Motor neuron (in vitro differentiated cells): ENCODE data around the gene USP2. TPM values are rescaled to one million over a fixed set of nuclear protein-coding genes. Genes with fewer than 3 reads are reported as not detected.

Source experiments
- ATAC-seq, 8 experiments: fragments of 200-7000 bp; cut with Tn5 transposase; replicated peaks in 6 of 8; 2 replicates each; pipeline ENCODE4 v1.8.0; 2021; ENCODE audit warnings: mild to moderate bottlenecking in 8 of 8, moderate library complexity in 8 of 8
- H3K27ac ChIP-seq, 2 donors: fragments of 250-450 bp; sonication (Bioruptor Pico); 2 replicates each; pipeline ENCODE4 v1.9.0; 2021; ENCODE audit warnings: antibody characterized with exemption in 2 of 2, mild to moderate bottlenecking in 2 of 2, moderate library complexity in 1 of 2
- H3K4me1 ChIP-seq, 2 donors: fragments of 250-450 bp; sonication (Bioruptor Pico); replicated peaks in 1 of 2; 2 replicates each; pipeline ENCODE4 v1.6.1; 2021; ENCODE audit warnings: antibody characterized with exemption in 2 of 2, mild to moderate bottlenecking in 2 of 2, moderate library complexity in 1 of 2
- H3K4me3 ChIP-seq, 5 donors: fragments of 250-450 bp; sonication (Bioruptor Pico); 2 replicates each; pipeline ENCODE4 v1.9.0; 2021; ENCODE audit warnings: antibody characterized with exemption in 5 of 5, mild to moderate bottlenecking in 5 of 5, moderate library complexity in 4 of 5
- WGBS, 10 experiments: fragments of 450-650 bp; shearing (Covaris generic); methylation state at CpG; one replicate each; pipeline ENCODE4 v1.0.0; 2022; 5-methylcytosine and 5-hydroxymethylcytosine counted together
- in situ Hi-C, 9 experiments: fragments of 400-800 bp; cut with MboI; loops; one replicate each; pipeline ENCODE4 v1.15.0; 2021; ENCODE audit warnings: low sequenced_read_pairs in 9 of 9, low pct_unique_long_range_greater_than_20kb in 2 of 9; ENCODE audit not compliant: unreplicated experiment in 9 of 9
- total RNA-seq, 8 experiments: library from RNA; unstranded; fragments of 300-600 nt; gene quantifications; 2 replicates each; pipeline versions ENCODE4 v1.2.3 to v1.2.4, GENCODE V29; 2022

USP2 gene
- total RNA-seq, 8 experiments from 2014 or later, result 1.1 to 15.2 (median 2.6) TPM

DNA sequence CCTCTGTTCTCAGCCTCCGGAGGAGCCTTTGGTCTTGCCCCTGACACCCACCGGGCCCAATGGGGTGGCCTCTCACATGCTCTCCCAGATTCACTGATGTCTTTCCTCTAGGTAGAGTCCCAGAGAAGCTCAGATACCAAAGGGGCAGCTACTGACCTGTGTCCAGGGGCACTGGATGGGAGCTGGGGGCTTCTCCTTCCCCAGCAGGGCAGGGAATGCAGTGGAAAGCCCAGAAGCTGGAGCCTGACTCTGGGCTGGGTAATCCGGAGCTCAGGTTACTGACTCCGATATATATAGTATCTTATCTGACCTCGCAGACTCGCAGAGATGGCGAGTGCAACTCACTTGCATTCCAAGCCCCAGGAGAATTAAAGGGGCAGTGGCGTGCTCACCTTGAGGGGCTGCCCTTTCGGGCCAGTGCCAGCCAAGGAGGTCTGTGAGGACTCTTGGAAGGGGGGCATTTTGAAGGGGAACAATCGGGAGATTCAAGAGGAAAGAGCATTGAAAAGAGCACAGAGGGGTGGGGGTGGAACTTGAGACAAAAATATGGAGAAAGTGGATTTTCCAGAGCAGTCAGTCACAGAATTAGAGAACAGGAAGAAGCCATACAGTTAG is 2.5 kb downstream of the USP2 start:
- WGBS, 10 experiments, result 67 to 92% (median 77%) methylated on average over 1 to 9 of the region's 10 CpGs; no CpG with 5 or more reads in 7 of the 10 experiments
- peaks cover 27 to 29% of the 10 kb centered on the region in 2 donors for H3K4me1 ChIP-seq
- no peak for ATAC-seq
- no peak overlapping the region for H3K27ac ChIP-seq
- in situ Hi-C loops, result no loop called here
- H3K4me3 ChIP-seq, result no peak overlapping the region

GRCh38 chr11:119377961-119378667 is 3.4 kb downstream of the USP2 start:
- no peak for ATAC-seq
- 20 to 90% (median 49%) methylated on average over 1 to 2 of the region's 6 CpGs; no CpG with 5 or more reads in 4 of the 10 experiments for WGBS, 10 experiments
- Histone ChIP-seq H3K4me3 (no peak overlapping the region), H3K27ac (no peak overlapping the region), H3K4me1 (peaks cover 29 to 31% of the 10 kb centered on the region in 2 donors)
- in situ Hi-C loops, result no loop called here

DNA sequence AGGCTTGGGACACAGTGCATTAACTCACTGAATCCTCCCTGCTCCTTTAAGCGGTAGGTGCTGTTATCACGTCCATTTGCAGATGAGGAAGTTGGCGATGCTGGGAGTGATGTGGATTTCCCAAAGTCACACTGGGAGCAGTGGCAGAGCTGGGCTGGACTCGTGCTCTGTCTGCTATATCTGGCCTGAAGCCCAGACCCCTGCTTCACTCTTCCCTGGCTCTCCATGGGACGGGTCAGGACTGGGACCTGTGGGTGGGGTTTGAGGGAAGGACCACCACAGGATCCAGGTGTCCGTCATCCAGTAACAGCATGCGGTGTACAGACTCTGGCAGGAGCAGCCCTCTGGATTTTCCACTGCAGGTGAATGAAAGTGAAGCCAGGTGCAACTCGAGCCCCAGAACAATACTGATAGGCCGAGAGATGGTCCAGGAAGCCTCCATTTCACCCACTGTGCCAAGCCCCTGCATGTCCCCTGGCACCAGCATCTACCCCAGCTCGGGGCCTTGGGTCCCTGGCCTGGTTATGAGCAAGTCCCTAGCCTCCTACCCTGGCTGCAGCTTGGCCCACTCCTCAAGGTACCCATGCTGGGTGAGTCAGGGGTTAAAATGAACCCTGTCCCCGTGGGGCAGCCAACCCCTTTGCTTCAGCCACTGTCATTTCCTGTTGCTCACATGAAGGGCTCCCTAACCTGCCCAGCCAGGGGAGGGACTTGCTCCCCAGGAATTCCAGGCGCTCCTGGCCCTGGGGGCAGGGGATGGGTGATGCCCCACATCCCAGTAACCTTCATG is 4.2 kb downstream of the USP2 start:
- Histone ChIP-seq H3K4me1 (peaks cover 29 to 31% of the 10 kb centered on the region in 2 donors), H3K4me3 (no peak overlapping the region), H3K27ac (no peak overlapping the region)
- in situ Hi-C loops, result no loop called here
- WGBS, 10 experiments, result 0 to 100% (median 54%) methylated on average over 2 to 4 of the region's 12 CpGs; no CpG with 5 or more reads in 5 of the 10 experiments
- no peak for ATAC-seq

DNA sequence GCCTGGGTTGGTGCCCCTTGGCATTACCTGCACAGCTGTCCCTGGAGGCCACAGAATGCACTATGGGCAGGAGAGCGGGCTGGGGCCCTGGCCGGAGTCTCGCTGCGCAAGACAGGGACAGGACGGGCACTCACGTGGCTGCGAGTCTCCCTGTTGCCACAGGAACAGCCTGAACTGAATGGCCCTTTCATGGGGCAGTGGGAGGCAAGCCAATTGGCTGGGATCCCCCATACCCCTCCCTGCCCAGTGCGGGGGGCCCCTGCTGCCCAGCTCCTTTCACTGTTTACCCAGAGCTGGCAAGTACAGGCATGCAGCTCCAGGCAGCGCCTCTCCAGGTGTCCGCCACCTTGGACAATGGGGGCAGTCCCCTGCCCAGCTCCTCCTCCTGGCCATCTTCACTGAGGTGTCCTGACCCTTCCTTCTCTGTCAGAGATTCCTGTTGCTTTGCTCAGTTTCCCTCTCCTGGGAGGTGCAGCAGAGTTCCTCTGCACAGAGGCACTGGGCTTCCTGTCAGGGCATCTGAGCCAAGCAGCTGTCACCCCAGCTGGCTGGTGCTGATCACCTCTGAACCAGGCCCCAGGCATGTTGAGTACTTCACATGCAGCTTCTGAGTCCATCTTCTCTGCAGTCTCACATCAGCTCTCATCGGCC is 5.2 kb downstream of the USP2 start:
- no peak overlapping the region for H3K27ac ChIP-seq
- 20 to 89% (median 44%) methylated on average over 1 to 2 of the region's 11 CpGs; no CpG with 5 or more reads in 5 of the 10 experiments for WGBS, 10 experiments
- peak overlapping the region in 1 of 5 donors; percentile 19 for H3K4me3 ChIP-seq
- peaks cover 34 to 36% of the 10 kb centered on the region in 2 donors for H3K4me1 ChIP-seq
- in situ Hi-C loops, result no loop called here
- peak in 5 of 8 experiments; percentile 61 to 79 (median 65) for ATAC-seq

- peak in 7 of 8 experiments; percentile 11 to 56 (median 47) for ATAC-seq
- in situ Hi-C loops, result no loop called here
- 40 to 90% (median 60%) methylated on average over 1 to 3 of the region's 14 CpGs; no CpG with 5 or more reads in 5 of the 10 experiments for WGBS, 10 experiments
- H3K27ac ChIP-seq, result no peak overlapping the region
- H3K4me1 ChIP-seq, result peaks cover 34 to 37% of the 10 kb centered on the region in 2 donors
- H3K4me3 ChIP-seq, result peak overlapping the region in 1 of 5 donors; percentile 19
These were observed 5.9 kb downstream of the USP2 start for GRCh38 chr11:119375337-119376196.

GRCh38 chr11:119374632-119375336 is 6.7 kb downstream of the USP2 start:
- peak in 5 of 8 experiments; percentile 2 to 14 (median 10) for ATAC-seq
- Histone ChIP-seq H3K4me1 (peaks cover 35 to 38% of the 10 kb centered on the region in 2 donors), H3K4me3 (no peak overlapping the region), H3K27ac (no peak overlapping the region)
- in situ Hi-C loops, result no loop called here
- WGBS, 10 experiments, result 0 to 100% (median 29%) methylated on average over 1 to 5 of the region's 11 CpGs; no CpG with 5 or more reads in 3 of the 10 experiments

GRCh38 chr11:119373921-119374631 is 7.4 kb downstream of the USP2 start:
- 80 to 100% methylated on average over 1 of the region's 5 CpGs; no CpG with 5 or more reads in 8 of the 10 experiments for WGBS, 10 experiments
- Histone ChIP-seq H3K4me1 (peaks cover 42 to 44% of the 10 kb centered on the region in 2 donors), H3K4me3 (no peak overlapping the region), H3K27ac (no peak overlapping the region)
- peak; percentile 33 to 67 (median 58) for ATAC-seq
- in situ Hi-C loops, result no loop called here

DNA sequence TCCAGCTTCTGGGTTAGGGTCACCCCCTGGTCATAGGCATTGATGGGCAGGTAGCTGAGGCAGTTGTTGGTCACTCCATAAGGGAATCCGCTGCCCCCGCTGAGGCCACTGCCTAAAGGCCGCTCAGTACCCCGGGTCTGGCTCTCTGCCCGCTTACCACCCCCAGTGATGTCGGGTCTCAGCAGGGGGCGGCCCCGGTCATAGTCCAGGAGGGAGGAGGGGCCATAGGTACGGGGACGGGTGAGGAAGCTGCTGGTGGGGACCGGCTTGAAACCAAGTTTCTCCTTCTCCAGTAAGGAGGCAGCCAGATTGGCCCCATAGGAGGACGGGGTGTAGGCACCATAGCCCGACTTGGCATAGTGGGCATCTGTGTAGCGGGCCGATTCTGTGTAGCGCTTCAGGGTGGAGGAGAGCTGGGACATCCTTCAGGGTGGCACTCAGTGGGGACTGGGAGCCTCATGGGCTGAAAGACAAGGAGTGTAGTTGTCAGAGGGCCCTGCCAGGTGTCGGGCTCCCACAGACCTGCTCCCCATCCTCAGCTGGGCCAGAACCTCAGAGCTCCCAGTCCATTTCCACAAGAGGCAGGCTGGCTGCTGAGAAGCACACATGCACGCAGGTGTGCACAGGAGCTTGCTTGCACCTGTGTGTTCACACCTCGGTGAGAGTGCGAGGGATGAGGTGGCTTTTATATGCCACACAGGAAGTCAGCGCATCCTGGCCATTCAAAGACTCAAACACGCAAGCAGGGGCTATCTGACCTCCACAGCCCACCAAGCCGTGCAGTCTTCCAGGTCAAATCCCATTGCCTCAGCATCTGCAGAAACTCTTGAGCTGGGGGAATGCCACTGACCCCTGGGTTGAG is 8.2 kb downstream of the USP2 start:
- Histone ChIP-seq H3K4me1 (peaks cover 50 to 52% of the 10 kb centered on the region in 2 donors), H3K27ac (no peak overlapping the region), H3K4me3 (no peak overlapping the region)
- ATAC-seq, result no peak
- in situ Hi-C loops, result no loop called here
- WGBS, 10 experiments, result 67 to 90% (median 85%) methylated on average over 1 to 6 of the region's 23 CpGs; no CpG with 5 or more reads in 4 of the 10 experiments

GRCh38 chr11:119372260-119373058 is 9.0 kb downstream of the USP2 start:
- Histone ChIP-seq H3K4me3 (no peak overlapping the region), H3K4me1 (peaks cover 58 to 61% of the 10 kb centered on the region in 2 donors), H3K27ac (no peak overlapping the region)
- WGBS, 10 experiments, result 60 to 95% (median 85%) methylated on average over 1 to 10 of the region's 26 CpGs; no CpG with 5 or more reads in 2 of the 10 experiments
- no peak for ATAC-seq
- in situ Hi-C loops, result no loop called here

GRCh38 chr11:119371778-119372182 is 9.7 kb downstream of the USP2 start:
- no peak for ATAC-seq

More at GRCh38 chr11:119371778-119372182, 9.7 kb downstream of the USP2 start:
- Histone ChIP-seq H3K4me1 (peaks cover 61 to 66% of the 10 kb centered on the region in 2 donors), H3K27ac (no peak overlapping the region), H3K4me3 (no peak overlapping the region)
- 20 to 91% (median 50%) methylated on average over 1 to 5 of the region's 8 CpGs; no CpG with 5 or more reads in 7 of the 10 experiments for WGBS, 10 experiments
- in situ Hi-C loops, result no loop called here
